Kidney capillary endothelial cell (primary cell): Measurements from ENCODE around the gene LDB3.
A peak's percentile ranks its signal among the peaks of the same experiment; 100 is the strongest.

ENCODE experiments used
- DNase-seq: peaks from one replicate; pipeline ENCODE4 v3.0.0-alpha.2; 2018; ENCODE audit warnings: low spot score

The LDB3 gene

GRCh38 chr10:86707505-86707904, 39.2 kb downstream of the LDB3 start:
- DNase-seq, result no peak

GRCh38 chr10:86708068-86708782, 39.9 kb downstream of the LDB3 start:
- no peak for DNase-seq

GRCh38 chr10:86708783-86709380, 40.6 kb downstream of the LDB3 start:
- DNase-seq, result no peak

GRCh38 chr10:86709396-86710185, 41.3 kb downstream of the LDB3 start:
- DNase-seq, result no peak

GRCh38 chr10:86710987-86711512, 42.7 kb downstream of the LDB3 start:
- DNase-seq, result peak; percentile 33

GRCh38 chr10:86711513-86712316, 43.4 kb downstream of the LDB3 start:
- DNase-seq, result no peak

- no peak for DNase-seq
These were observed 44.0 kb downstream of the LDB3 start for GRCh38 chr10:86712317-86712707.

- no peak for DNase-seq
These were observed 47.0 kb downstream of the LDB3 start for GRCh38 chr10:86715156-86715795.

GRCh38 chr10:86715836-86716235, 47.5 kb downstream of the LDB3 start:
- no peak for DNase-seq

- no peak for DNase-seq
These were observed 48.2 kb downstream of the LDB3 start for GRCh38 chr10:86716466-86716865.

- no peak for DNase-seq
These were observed 50.2 kb downstream of the LDB3 start for GRCh38 chr10:86718556-86718955.

GRCh38 chr10:86721232-86721631, 52.9 kb downstream of the LDB3 start:
- no peak for DNase-seq

- DNase-seq, result no peak
These were observed 54.7 kb downstream of the LDB3 start for GRCh38 chr10:86723009-86723408.

GRCh38 chr10:86724445-86724844, 56.1 kb downstream of the LDB3 start:
- DNase-seq, result no peak

GRCh38 chr10:86725980-86726676, 57.8 kb downstream of the LDB3 start:
- DNase-seq, result no peak

GRCh38 chr10:86726677-86726999, 58.3 kb downstream of the LDB3 start:
- no peak for DNase-seq

GRCh38 chr10:86727470-86727869, 59.2 kb downstream of the LDB3 start:
- no peak for DNase-seq

- DNase-seq, result no peak
These were observed 59.7 kb downstream of the LDB3 start for GRCh38 chr10:86728056-86728455.

- no peak for DNase-seq
These were observed 61.4 kb downstream of the LDB3 start for GRCh38 chr10:86729677-86730076.

GRCh38 chr10:86730227-86730626, 61.9 kb downstream of the LDB3 start:
- no peak for DNase-seq

GRCh38 chr10:86732771-86733170, 64.5 kb downstream of the LDB3 start:
- DNase-seq, result no peak
